Measurements from ENCODE around the gene TMEM178B.

TMEM178B gene

DNA sequence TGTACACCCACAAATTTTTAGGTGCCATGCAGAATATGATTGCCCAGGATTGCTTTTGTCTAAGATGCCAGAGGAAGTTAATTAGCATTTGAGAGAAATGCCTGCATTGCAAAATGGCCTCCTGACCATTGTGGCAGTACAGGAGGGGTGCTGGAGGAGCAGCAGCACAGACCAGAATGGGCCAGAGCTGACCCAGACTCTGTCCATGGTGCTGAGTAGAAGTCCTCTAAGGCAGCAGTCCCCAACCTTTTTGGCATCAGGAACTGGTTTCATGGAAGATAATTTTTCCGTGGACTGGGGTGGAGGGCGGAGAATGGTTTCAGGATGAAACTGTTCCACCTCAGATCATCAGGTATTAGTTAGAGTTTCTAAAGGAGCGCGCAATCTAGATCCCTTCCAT is 259.6 kb downstream of the TMEM178B start:
- no peak for DNase-seq (ENCODE audit: low read depth)
- TF ChIP-seq, protein P1, sequence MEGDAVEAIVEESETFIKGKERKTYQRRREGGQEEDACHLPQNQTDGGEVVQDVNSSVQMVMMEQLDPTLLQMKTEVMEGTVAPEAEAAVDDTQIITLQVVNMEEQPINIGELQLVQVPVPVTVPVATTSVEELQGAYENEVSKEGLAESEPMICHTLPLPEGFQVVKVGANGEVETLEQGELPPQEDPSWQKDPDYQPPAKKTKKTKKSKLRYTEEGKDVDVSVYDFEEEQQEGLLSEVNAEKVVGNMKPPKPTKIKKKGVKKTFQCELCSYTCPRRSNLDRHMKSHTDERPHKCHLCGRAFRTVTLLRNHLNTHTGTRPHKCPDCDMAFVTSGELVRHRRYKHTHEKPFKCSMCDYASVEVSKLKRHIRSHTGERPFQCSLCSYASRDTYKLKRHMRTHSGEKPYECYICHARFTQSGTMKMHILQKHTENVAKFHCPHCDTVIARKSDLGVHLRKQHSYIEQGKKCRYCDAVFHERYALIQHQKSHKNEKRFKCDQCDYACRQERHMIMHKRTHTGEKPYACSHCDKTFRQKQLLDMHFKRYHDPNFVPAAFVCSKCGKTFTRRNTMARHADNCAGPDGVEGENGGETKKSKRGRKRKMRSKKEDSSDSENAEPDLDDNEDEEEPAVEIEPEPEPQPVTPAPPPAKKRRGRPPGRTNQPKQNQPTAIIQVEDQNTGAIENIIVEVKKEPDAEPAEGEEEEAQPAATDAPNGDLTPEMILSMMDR (IDR thresholded peaks at IDR 0.05; ENCODE audit: control insufficient read depth, insufficient read depth, low read depth, low read length, missing control alignments): no peak
- H3K4me3 ChIP-seq (ENCODE audit: control insufficient read depth, low read depth, low read length): no peak overlapping the region

DNA sequence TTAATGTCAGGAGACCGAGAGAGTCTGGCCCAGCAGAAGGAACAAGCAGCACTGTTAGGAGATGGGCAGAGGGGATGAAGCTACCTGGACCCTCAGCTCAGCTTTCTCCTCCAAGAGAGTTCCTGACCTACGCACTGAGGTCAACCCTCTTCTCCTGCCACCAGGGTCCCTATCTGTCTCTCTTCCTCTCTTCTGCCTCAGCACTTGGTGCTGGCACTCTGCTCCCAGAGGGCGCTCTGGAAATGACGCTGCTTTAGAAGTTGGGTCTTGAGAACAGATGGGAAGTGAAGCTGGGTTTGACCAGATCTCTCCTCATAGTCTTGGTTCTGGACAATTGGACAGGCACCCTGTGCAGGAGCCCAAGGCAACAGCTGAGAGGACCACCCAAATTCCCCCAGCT is 261.3 kb downstream of the TMEM178B start:
- TF ChIP-seq, protein P1 (IDR thresholded peaks at IDR 0.05; ENCODE audit: control insufficient read depth, insufficient read depth, low read depth, low read length, missing control alignments): no peak
- H3K4me3 ChIP-seq (ENCODE audit: control insufficient read depth, low read depth, low read length): no peak overlapping the region
- DNase-seq (ENCODE audit: low read depth): no peak

DNA sequence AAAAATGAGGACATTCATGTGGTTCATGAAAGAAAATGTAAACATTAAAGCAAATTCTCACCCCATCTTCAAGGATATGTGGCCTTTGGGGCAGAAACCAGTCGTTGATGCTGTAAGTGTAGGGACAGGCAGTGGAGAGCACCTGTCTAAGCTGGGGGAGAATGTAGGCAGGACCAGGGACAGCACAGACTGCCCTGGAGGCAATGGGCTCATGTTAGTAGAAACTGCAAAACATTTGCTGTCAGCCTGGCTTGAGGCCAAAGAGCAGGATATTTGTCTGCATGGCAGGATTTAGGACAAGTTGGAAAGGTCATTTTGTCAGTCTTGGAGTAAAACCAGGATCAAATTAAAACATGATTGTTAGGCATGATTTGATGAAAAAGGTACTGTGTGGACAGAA is 265.7 kb downstream of the TMEM178B start:
- no peak overlapping the region for H3K4me3 ChIP-seq (ENCODE audit: control insufficient read depth, low read depth, low read length)
- TF ChIP-seq, protein P1 (IDR thresholded peaks at IDR 0.05; ENCODE audit: control insufficient read depth, insufficient read depth, low read depth, low read length, missing control alignments): no peak
- no peak for DNase-seq (ENCODE audit: low read depth)

DNA sequence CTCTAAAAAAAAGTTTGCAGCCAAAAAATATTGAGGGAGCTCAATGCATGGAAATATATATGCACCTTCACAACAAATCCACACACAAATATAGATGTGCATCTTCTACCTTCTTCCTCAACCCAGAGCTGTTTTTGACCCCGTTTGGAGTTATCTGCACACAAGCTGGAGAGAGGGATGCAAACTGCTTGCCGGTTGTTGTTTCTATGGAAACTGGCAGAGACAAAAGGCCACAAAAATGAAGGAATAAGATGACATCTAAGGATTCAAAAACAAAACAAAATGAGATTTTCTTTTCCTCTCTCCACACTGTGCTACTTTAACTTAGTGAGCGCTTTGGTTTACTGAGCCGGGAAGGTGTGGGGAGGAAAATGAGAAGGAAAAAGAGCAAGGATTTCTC is 267.1 kb downstream of the TMEM178B start:
- TF ChIP-seq, protein P1 (IDR thresholded peaks at IDR 0.05; ENCODE audit: control insufficient read depth, insufficient read depth, low read depth, low read length, missing control alignments): no peak
- no peak overlapping the region for H3K4me3 ChIP-seq (ENCODE audit: control insufficient read depth, low read depth, low read length)
- no peak for DNase-seq (ENCODE audit: low read depth)

DNA sequence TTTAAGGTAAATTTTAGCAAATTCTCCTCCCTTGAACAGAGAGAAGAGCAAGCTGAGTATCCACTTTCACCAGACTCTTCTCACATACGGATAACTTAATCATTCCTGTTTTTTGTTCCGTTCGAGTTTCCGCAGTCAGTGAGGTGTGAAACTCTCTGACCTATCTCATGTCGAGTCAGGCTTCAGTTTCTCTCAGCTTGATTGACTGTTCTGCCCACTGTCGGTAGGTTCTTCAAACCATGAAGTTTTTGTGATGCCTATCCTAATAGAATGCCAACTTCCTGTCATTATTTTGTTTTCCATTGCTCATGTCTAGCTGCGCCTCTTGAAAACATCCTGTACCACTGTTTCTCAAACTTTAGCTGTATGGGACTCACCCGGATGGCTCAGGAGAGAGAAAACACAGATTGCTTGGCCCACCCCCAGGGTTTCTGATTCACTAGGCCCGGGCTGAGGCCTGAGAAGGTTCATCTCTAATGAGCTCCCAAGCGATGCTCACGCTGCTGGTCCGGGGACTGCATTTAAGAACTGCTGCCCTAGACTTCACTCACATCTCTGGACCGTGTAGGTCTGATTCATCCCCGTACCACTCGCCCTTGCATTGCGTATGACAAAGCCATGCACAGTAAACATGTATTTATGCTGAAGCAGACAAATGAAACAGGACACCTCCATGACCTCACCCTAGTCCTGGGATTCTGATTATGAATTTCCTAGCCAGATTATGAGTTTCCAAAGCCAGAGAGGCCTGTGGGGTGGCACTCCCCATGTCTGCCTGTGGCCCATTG is 269.0 kb downstream of the TMEM178B start:
- DNase-seq (ENCODE audit: low read depth): no peak
- TF ChIP-seq, protein P1 (IDR thresholded peaks at IDR 0.05; ENCODE audit: control insufficient read depth, insufficient read depth, low read depth, low read length, missing control alignments): no peak
- H3K4me3 ChIP-seq (ENCODE audit: control insufficient read depth, low read depth, low read length): no peak overlapping the region

DNA sequence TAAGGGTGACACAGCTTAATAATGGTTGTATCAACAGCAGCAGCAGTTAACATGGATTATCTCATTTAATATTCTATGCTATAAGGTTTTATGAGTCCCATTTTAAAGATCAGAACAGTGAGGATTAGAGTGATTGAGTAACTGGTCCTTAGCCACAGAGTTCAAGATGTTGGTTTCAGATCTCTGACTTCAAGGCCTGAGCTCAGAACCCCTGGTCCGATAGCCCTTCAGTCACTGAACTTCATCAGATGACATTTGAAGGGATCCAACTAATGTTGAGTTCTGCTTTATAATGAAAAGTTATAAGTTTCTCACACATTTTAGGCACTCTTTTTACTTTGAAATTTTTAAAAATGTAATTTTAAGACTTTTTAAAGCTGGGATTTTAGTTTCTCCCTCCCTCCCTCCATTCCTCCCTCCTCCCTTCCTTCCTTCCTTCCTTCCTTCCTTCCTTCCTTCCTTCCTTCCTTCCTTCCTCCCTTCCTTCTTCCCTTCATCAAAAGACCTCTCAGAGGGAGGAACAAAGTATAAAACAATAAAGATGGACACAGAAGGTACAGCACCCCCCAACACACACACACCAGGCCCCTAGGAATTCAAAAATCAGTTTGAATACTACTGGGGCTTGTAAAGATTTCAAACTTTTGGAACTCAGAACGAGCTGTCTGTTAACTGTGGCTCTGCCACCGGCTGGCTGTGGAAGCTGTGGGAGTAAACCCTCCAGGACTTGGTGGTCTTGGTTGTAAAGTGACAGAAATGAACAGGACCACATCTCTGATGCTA is 270.5 kb downstream of the TMEM178B start:
- DNase-seq (ENCODE audit: low read depth): no peak
- no peak overlapping the region for H3K4me3 ChIP-seq (ENCODE audit: control insufficient read depth, low read depth, low read length)
- TF ChIP-seq, protein P1 (IDR thresholded peaks at IDR 0.05; ENCODE audit: control insufficient read depth, insufficient read depth, low read depth, low read length, missing control alignments): no peak
